GM21381 (cell line): ENCODE measurements around the gene TMEM143.
"Not testable (repeated sequence)": the region's sequence is repeated elsewhere in the genome, so short reads cannot be mapped to it uniquely, and the experiment has no call there.

Experiments used
- ATAC-seq: cut with Tn5 transposase; IDR thresholded peaks from one replicate; pipeline ENCODE4 v1.9.1; 2021; ENCODE audit warnings: mild to moderate bottlenecking, moderate library complexity; ENCODE audit not compliant: unreplicated experiment

TMEM143 gene

DNA sequence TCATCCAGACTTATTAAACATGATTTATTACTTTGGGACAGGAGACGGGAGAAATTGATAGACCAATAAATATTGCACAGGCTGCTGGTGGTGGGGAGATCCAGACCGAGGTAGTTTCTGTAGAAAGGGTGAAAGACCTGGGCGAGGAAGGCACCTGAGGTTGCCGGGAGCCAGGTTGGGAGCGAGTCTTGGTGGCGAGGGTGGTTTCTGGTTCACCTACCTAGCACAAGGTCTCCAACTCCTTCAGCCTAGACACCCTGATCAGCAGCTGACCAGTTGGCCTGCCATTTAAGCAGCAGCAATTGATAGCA lies 31.4 kb downstream of the TMEM143 start:
- no peak for ATAC-seq

DNA sequence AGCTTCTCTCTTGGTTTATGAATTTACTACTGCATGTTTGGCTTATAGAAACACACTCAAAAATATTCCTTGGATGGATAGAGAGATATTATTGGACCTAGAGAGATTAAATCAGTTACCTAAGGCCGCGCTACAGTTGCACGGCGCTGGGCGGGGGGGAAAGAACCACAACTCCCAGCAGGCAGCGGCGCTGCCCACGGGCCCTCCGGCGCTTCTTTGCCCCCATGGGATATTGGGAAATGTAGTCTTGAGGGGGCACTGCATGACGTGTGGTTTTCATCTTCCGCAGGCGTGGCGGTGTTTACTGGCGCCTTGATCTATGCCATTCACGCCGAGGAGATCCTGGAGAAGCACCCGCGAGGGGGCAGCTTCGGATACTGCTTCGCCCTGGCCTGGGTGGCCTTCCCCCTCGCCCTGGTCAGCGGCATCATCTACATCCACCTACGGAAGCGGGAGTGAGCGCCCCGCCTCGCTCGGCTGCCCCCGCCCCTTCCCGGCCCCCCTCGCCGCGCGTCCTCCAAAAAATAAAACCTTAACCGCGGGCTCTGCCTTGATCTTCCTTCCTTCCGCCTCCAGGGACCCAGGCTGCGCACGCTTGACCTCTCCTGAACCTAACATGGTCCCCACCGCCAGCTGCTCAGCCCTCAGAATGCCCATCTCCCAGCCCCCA lies 33.6 kb downstream of the TMEM143 start:
- peak; percentile 32 for ATAC-seq

DNA sequence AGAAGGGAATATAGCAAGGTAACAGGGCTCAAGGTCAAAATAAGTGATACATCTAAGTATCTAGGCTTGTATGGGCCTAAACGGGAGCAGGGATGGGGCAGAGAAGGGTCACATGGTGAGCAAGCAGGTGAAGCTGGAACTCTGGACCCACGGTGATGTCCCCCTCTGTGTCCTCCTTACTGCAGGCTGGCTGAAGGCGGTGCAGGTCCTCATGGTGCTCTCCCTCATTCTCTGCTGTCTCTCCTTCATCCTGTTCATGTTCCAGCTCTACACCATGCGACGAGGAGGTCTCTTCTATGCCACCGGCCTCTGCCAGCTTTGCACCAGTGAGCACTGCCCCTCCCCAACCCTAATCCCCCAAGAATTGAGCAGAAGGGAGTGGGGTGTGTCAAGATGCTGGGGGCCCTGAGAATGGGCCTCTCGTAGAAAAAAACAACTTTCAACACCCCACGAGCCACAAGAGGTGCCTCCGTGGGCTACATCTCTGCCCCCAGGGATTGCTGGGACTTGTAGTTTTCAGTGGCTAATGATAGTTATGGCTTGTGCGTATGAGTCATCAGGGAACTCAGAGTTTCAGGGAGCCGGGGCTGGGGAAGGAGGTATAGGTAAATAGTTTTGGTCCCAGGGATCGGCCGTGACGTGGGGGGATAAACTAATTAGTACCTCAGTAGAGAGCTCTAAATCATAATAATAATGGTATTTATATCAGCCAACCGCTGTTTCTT lies 34.4 kb downstream of the TMEM143 start:
- ATAC-seq: no peak

DNA sequence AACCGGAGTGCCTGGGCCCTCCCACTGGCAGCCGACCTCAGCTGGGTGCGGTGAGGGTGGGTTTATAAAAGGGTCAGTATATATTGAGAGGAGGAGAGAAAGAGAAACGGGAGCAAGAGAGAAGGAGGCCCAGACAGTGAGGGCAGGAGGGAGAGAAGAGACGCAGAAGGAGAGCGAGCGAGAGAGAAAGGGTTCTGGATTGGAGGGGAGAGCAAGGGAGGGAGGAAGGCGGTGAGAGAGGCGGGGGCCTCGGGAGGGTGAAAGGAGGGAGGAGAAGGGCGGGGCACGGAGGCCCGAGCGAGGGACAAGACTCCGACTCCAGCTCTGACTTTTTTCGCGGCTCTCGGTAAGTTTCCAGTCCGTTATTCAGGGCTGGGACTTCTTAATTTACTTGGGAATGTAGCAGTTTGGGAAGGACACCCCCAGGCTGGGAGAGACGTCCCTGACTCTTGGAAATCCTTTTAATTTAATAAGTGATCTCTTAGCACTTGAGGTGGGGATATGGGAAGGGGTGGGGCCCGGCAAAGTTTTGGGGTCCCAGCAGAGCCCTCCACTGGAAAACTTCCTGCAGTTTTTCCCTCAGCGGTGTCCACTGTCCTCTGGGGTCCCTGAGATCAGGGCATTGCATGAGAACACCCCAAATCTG lies 38.4 kb downstream of the TMEM143 start, which contains the start of gene EMP3:
Gene EMP3, plus strand, starts transcription at position 288 of the 646 bp plus-strand sequence. CDS start 1,293 bp downstream, outside the sequence.
- ATAC-seq: no peak

DNA sequence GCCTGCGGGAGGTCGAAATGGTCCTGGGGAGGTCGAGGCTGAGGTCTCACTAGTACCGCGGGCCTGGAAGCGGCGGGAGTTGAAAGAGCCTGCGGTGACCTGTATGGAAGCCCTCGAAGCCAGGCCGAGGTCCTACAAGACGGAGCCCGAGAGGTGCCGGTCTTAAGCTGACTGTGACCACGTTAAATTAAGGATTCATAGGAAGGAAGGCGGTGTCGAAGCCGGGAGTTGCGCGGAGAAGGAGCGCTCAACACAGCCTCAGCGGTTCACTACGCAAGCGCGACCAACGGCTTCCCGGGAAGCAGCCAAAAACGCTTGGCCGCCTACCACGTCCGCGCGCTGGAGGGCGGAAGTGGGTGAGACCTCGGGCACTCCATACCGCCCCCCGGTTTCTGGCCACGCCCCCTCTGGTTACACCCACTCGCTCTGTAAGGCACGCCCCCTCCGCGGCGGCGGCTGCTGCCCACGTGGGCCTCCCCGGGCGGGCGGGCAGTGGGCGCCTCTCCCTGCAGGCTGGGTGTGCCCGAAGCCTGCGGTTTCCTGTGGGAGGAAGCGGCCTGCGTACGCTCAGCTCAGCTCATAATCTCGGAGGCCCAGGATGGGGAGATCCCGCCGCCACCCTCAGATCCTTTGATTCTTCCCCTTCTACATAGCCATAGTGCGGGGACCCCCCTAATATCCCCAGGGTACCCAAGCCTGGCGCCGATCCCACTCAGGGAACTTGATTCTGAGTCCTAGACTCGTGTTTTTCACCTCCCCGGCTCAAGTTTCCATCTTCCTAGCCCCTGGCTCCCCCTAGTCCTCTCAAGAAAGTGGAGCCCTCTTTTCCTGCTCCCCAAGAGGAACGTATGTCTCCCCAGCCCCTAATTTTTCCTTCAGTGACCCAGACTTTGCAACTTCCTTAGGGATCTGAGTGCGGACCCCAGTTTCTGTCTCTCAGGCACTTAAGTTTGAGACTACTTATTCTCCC lies 41.8 kb downstream of the TMEM143 start:
- ATAC-seq: peak; percentile 55

DNA sequence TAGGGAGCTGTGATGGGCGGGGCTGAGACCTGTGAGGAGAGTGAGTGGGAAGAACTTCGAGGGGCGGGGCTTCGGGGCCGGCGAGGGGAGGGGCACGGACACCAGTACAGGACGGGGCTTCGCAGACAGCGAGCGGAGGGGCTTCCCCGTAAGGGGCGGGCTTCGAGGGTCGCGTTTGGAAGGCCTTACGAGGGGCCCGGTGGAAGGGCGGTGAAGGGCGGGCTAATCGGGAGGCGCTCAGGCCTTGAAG lies 42.4 kb downstream of the TMEM143 start:
- peak; percentile 47 for ATAC-seq

DNA sequence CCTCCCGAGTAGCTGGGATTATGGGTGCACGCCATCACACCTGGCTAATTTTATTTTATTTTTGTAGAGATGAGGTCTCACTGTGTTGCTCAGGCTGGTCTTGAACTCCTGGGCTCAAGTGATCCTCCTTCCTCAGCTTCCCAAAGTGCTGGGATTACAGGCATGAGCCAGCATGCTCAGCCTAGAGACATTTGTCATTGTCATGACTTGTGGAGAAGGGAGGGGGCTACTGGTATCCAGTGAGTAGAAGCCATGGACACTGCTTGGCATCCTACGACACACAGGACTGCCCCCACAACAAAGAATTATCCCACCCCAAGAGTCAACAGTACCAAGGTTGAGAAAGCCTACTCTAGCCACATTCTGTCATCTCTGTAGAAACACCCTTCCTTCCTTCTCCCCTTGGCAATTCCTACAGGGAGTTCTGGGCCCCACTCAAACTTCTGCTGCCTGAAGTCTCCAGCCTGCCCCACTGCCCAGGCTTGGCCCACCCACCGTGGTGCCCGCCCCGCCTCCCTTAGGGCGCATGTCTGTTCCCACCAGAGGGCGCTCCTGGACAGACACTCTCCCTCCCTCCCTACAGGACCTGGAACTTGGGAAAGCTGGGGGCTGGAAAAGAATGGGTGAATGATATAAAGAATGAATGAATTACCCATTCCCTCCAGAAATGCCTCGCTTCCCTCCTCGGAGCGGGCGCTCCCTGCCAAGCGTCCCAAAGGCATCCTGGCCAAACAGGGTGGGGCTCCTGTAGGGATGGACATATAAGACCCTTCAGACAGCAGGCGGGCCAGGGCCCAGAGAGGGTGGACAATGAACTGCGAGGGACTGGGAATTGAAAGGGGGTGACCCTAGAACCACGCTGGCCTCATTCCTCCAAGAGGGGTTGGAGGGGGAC lies 43.8 kb downstream of the TMEM143 start:
- ATAC-seq: no peak

DNA sequence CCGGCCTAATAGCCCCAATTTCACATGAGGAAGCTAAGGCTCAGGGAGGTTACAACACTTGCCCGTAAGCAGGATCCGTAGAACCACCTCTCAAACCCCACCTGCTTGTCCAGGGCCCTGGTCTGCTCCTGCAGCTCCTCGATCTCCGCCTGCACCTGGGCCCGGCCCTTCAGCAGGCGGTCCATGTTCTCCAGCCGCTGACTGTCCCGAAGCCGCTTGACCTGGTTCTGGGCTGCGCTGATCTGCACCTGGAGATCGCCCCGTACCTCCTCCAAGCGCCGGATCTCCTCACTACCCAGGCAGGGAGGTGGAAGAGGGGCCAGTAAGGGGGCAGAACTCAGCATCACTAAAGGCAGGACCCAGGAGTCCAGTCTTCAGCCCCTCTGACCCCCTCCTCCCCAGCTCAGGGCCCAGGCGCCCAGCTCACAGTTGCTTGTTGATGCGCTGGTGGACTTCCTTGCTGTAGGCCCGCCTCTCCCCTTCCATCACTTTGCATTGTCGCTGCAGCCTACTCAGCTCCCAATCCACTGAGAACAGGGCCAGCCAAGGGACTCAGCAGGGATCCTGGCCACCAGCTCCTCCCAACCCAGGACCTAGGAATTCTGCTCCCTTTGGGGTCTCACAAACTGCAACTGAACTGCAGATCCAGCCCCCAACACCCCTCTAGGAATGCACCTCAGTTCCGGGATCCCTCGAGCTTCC lies 45.3 kb downstream of the TMEM143 start:
- ATAC-seq: no peak

DNA sequence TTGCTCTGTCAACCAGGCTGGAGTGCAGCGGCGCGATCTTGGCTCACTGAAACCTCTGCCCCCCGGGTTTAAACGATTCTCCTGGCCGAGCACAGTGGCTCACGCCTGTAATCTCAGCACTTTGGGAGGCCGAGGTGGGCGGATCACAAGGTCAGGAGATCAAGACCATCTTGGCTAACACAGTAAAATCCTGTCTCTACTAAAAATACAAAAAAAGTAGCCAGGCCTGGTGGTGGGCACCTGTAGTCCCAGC lies 46.1 kb downstream of the TMEM143 start:
- not testable (repeated sequence) for ATAC-seq

DNA sequence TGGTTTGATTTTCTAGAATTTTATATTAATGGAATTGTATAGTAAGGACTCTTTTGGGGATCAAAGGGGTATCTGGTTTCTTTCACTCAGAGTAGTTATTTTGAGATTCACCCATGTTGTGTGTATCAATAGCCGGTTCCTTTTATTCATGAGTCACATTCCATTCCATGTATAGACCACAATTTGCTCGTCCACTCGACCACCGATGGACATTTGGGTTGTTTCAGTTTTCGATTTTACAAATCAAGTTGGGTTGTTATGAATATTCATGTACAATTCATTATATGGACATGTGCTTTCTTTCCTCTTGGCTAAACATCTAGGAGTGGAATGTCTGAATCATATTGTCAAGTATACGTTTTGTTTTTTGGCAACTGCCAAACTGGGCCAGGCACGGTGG lies 48.0 kb downstream of the TMEM143 start:
- no peak for ATAC-seq

DNA sequence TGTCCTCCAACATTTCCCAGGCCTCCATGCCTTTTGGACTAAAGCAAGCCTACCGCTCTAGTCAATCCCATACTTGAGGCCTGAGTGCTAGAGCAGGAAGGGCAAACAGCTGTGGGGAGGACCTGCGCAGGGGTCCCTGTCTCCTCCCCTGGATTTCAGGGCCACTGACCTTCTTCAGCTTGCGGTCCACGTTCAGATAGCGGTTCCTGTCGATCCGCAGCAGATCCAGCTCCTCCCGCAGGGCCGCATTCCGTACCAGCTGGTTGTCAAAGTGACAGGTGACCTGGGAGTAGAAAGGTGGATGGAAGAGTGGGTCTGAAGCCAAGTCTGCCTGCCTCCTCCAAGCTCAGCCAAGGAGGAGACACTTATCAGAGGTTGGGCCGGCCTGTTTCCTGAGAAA lies 52.4 kb downstream of the TMEM143 start:
- no peak for ATAC-seq

DNA sequence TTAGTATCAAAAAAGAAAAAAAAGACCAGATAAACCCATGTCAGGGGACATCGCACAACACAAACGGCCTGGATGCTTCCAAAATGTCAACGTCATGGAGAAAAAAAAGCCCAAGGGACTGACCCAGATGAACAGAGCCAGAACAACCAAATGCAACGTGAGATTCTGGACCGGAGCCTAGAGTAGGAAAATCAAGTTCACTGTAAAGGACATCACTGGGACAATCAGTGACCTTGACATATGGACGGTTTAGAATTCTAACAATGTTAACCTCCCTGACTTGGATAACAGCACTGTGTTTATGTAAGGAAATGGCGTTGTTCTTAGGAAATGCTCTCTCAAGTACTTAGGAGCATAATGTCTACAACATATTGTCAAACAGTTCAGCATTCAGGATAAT lies 53.5 kb downstream of the TMEM143 start:
- no peak for ATAC-seq

DNA sequence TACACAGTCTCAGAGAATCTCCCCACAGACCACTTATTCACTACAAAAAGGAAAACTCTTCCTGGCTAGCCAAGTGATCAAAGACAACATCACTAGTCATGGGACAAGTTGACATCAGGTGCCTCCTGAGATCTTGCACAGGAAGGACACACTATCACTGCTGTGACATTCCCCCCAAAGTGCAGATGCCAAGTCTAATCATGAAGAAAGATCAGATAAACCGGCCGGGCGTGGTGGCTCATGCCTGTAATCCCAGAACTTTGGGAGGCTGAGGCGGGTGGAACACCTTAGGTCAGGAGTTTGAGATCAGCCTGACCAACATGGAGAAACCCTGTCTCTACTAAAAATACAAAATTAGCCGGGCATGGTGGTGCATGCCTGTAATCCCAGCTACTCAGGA lies 54.0 kb downstream of the TMEM143 start:
- ATAC-seq: not testable (repeated sequence)

DNA sequence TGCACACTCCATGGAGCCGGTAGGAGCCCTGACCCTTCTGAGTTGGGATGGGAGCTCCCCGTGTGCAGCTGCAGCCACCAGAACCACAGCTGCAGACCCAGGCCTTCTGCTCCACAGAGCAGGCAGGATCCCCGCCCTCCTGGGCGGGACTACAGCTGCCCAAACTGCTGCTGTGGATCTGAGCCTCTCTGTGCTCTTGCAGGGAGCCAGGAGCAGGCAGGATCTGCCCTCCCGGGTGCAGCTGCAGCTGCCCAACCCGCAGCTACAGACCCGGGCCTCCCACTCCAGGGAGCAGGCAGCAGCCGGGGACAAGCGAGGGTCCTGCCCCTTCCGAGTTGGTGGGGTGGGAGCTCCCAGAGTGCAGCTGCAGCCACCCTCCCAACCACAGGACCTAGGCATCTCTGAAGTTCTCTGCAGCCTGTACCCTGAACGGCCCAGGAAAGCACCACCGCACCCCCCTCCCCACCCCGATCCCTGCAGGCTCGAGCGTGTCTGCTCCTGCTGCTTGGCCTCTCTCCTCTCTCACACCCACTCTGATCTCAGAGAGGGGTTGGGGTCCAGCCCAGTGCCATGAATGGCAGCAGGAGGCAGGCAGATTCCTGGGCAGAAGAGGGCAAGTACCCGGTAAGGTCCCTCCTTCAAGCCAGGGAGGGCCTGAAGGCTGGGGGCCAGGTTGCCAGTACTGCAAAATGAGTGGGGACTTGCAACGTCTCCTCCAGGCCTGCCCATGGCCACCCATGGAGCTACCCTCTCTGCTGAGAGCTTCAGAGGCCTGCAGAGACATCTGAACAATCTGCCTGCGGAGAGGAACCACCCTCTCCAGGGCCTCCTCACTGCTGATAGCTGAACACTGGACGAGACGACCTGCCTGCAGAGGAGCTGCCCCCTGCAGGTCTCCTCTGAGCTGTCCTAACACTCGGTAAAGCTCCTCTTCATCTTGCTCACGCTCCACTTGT lies 54.8 kb downstream of the TMEM143 start:
- no peak for ATAC-seq

DNA sequence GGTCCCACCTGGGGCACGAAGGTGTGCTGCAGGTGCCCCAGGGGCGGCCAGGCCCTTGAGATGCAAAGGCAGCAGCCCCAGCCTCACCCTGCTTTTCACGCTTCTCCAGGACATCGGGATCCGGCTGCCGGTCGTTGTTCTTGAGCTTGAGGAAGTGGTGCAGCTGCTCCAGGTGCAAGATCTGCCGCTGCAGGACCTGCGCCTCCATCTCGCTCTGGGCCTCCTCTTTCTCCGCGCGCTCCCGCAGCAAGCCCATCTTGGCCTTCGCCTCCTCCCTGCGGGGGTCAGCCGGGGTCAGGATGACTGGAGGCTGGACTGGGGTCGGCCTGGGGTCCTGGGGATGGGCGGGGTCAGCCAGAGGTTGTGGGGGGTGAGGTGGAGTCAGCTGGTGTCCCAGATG lies 59.9 kb downstream of the TMEM143 start:
- ATAC-seq: no peak

DNA sequence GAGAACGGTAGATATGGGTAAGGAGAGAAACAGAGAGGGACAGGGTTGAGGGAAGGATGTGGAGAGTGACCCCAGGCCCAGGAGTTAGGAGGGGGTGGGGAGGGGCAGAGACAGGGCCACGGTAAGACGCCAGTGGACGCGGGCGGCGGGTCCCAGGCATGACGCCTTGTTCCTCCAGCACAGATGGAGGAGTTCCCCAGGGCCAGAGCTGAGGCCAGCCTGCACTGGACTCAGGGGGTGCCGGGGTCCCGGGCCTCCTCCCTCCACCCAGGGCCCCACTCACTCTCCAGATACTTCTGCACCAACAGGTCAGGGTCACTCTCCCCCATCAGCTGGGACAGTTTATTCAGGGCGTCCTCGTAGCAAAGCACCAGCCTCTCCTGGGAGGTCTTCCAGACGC lies 60.4 kb downstream of the TMEM143 start:
- no peak for ATAC-seq

DNA sequence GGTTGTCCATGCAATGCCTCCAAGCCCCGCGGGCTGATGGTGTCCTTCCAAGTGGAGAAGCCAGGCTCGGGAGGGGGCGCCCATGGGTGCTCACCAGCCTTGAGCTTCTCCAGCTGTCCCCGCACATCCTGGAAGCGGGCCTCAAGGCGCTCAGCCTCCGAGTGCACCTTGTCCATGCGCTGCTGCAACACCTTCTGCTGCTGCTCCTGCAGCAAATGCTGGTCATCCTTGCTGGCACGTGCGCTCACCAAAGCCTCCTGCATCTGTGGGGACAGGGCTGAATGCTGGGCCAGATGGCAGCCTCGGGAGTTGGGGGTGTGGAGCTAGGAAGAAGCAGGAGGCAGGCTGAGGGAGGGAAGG lies 61.2 kb downstream of the TMEM143 start:
- ATAC-seq: no peak

DNA sequence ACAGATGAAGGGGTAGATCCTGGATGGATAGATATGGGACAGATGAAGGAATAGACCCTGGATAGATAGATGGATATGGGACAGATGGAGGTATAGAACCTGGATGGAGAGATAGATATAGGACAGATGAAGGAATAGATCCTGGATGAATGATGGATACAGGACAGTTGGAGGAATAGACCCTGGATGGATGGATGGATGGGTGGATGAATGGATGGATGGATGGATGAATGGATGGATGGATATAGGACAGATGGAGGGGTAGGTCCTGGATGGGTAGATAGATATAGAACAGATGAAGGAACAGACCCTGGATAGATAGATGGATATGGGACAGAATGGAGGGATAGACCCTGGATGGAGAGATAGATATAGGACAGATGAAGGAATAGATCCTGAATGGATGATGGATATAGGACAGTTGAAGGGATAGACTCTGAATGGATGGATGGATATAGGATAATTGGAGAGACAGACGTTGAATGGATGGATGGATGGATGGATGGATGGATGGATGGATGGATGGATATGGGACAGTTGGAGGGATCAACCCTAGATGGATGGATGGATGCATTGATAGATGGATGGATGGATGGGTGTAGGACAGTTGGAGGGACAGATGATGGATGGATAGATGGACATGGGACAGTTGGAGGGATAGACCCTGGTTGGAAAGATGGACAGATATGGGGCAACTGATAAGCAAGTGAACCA lies 61.7 kb downstream of the TMEM143 start:
- no peak for ATAC-seq
